ENCODE data around the gene CORT. TPM values are rescaled to one million over a fixed set of nuclear protein-coding genes. Genes with fewer than 3 reads are reported as not detected.

The CORT gene
- total RNA-seq, 1 experiment from 2014 or later, result not detected

GRCh38 chr1:10457875-10458274 lies 8.0 kb downstream of the CORT start:
- Histone ChIP-seq H3K4me3 (ENCODE audit: low read depth, low read length) (no peak overlapping the region), H3K27me3 (replicated peaks; ENCODE audit: control insufficient read depth, insufficient read depth, low read length) (no peaks in the 10 kb centered on the region), H3K9me3 (no peaks in the 10 kb centered on the region), H3K36me3 (ENCODE audit: control insufficient read depth, insufficient read depth, low read length) (peaks cover 1% of the 10 kb centered on the region; the same call in 1 of the 2 replicates), H3K4me1 (peaks cover 7% of the 10 kb centered on the region; the same call in 1 of the 2 replicates)
- H3K36me3 Mint-ChIP-seq (ENCODE audit: insufficient read depth, unreplicated experiment), result peaks cover 48% of the 10 kb centered on the region
- H3K9me3 Mint-ChIP-seq (ENCODE audit: unreplicated experiment), result no peaks in the 10 kb centered on the region
- TSS peak; percentile 13 for BruUV-seq (replicated peaks)
- TF ChIP-seq, protein P1, sequence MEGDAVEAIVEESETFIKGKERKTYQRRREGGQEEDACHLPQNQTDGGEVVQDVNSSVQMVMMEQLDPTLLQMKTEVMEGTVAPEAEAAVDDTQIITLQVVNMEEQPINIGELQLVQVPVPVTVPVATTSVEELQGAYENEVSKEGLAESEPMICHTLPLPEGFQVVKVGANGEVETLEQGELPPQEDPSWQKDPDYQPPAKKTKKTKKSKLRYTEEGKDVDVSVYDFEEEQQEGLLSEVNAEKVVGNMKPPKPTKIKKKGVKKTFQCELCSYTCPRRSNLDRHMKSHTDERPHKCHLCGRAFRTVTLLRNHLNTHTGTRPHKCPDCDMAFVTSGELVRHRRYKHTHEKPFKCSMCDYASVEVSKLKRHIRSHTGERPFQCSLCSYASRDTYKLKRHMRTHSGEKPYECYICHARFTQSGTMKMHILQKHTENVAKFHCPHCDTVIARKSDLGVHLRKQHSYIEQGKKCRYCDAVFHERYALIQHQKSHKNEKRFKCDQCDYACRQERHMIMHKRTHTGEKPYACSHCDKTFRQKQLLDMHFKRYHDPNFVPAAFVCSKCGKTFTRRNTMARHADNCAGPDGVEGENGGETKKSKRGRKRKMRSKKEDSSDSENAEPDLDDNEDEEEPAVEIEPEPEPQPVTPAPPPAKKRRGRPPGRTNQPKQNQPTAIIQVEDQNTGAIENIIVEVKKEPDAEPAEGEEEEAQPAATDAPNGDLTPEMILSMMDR (IDR thresholded peaks at IDR 0.05; ENCODE audit: insufficient read depth in 1 of 2, low read depth in 1 of 2, low read length in 1 of 2, severe bottlenecking in 1 of 2, unreplicated experiment in 1 of 2), result no peak
- intact Hi-C loops (cut with micrococcal nuclease; ENCODE audit: unreplicated experiment), result no loop called here
- CTCF ChIA-PET, result interaction anchor here (0.6 to 0.7 kb wide), 2 partner anchors 14 to 50 kb away, joined by 3 read pairs; no protein-coding TSS in a partner anchor
- DNase-seq, result no peak
- POLR2A ChIA-PET, result no interaction called here
- no peak overlapping the region for H3K27ac Mint-ChIP-seq (ENCODE audit: unreplicated experiment)
- H3K27me3 Mint-ChIP-seq (ENCODE audit: insufficient read depth, unreplicated experiment), result no peaks in the 10 kb centered on the region
- H3K4me3 Mint-ChIP-seq (ENCODE audit: unreplicated experiment), result no peak overlapping the region
- no peaks in the 10 kb centered on the region for H3K4me1 Mint-ChIP-seq (ENCODE audit: low read depth, unreplicated experiment)

DNA sequence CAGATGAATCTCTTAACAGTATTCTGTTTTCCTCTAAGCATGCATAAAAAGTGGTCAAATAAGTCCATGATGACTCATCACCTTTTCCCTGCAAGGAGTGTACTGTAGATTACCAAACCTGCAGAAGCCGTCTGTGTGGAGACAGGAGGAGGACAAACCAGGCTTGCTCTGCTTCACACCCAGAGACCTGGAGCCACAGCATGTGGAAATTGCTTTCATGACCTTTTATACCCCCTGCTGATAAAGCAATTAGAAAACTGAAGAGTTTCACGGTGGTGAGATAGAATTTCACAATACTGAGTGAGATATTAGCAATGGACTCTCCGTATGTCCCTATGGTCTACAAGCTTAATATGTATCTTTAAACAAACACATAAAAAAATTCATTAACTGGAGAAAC lies 9.4 kb downstream of the CORT start:
- TSS peak; percentile 18 for BruUV-seq (replicated peaks)
- TF ChIP-seq, protein P1 (IDR thresholded peaks at IDR 0.05; ENCODE audit: insufficient read depth in 1 of 2, low read depth in 1 of 2, low read length in 1 of 2, severe bottlenecking in 1 of 2, unreplicated experiment in 1 of 2), result no peak
- ChIA-PET CTCF (interaction anchor here (1.1 kb wide), 1 partner anchor 36 kb away, joined by 3 read pairs; no protein-coding TSS in a partner anchor), POLR2A (interaction anchor here (0.7 kb wide), 1 partner anchor 14 kb away, joined by 10 read pairs; no protein-coding TSS in a partner anchor)
- H3K27me3 Mint-ChIP-seq (ENCODE audit: insufficient read depth, unreplicated experiment), result no peaks in the 10 kb centered on the region
- Histone ChIP-seq H3K36me3 (ENCODE audit: control insufficient read depth, insufficient read depth, low read length) (peaks cover 3% of the 10 kb centered on the region), H3K4me1 (peaks cover 7% of the 10 kb centered on the region; the same call in 1 of the 2 replicates), H3K9me3 (no peaks in the 10 kb centered on the region), H3K4me3 (ENCODE audit: low read depth, low read length) (no peak overlapping the region), H3K27me3 (replicated peaks; ENCODE audit: control insufficient read depth, insufficient read depth, low read length) (no peaks in the 10 kb centered on the region)
- no peaks in the 10 kb centered on the region for H3K9me3 Mint-ChIP-seq (ENCODE audit: unreplicated experiment)
- peak; percentile 52 to 63 for DNase-seq
- peaks cover 58% of the 10 kb centered on the region for H3K36me3 Mint-ChIP-seq (ENCODE audit: insufficient read depth, unreplicated experiment)
- H3K4me1 Mint-ChIP-seq (ENCODE audit: low read depth, unreplicated experiment), result no peaks in the 10 kb centered on the region
- H3K4me3 Mint-ChIP-seq (ENCODE audit: unreplicated experiment), result no peak overlapping the region
- intact Hi-C loops (cut with micrococcal nuclease; ENCODE audit: unreplicated experiment), result no loop called here
- H3K27ac Mint-ChIP-seq (ENCODE audit: unreplicated experiment), result no peak overlapping the region

DNA sequence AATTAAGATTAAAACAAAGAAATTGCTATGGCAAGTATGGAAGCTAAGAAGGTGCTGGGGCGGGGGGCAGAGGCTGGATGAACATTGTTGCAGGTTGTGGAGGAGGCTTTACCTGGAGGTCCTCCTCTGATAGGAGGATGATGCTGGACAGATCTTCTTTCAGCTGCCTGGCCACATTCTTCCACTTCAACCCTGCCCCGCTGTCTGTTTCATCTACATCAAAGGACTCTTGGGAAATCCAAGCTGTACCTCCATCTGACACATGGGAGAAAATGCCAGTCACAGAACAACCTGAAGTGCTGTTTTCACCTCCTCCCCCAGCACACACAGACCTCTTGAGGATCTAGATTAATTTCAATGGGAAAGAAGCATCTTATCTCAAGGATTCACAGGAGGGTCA lies 17.2 kb downstream of the CORT start:
- no peaks in the 10 kb centered on the region for H3K27me3 ChIP-seq (replicated peaks; ENCODE audit: control insufficient read depth, insufficient read depth, low read length)
- intact Hi-C loops (cut with micrococcal nuclease; ENCODE audit: unreplicated experiment), result no loop called here
- peaks cover 5% of the 10 kb centered on the region for H3K36me3 ChIP-seq (ENCODE audit: control insufficient read depth, insufficient read depth, low read length)
- Mint-ChIP-seq H3K27ac (ENCODE audit: unreplicated experiment) (no peak overlapping the region), H3K36me3 (ENCODE audit: insufficient read depth, unreplicated experiment) (peaks cover 62% of the 10 kb centered on the region), H3K4me1 (ENCODE audit: low read depth, unreplicated experiment) (peaks cover 7% of the 10 kb centered on the region), H3K27me3 (ENCODE audit: insufficient read depth, unreplicated experiment) (no peaks in the 10 kb centered on the region), H3K4me3 (ENCODE audit: unreplicated experiment) (no peak overlapping the region), H3K9me3 (ENCODE audit: unreplicated experiment) (no peaks in the 10 kb centered on the region)
- ChIA-PET POLR2A (no interaction called here), CTCF (no interaction called here)
- H3K4me3 ChIP-seq (ENCODE audit: low read depth, low read length), result no peak overlapping the region
- peak; percentile 54 to 66 for DNase-seq
- no peaks in the 10 kb centered on the region for H3K9me3 ChIP-seq
- TF ChIP-seq, protein P1 (IDR thresholded peaks at IDR 0.05; ENCODE audit: insufficient read depth in 1 of 2, low read depth in 1 of 2, low read length in 1 of 2, severe bottlenecking in 1 of 2, unreplicated experiment in 1 of 2), result no peak
- BruUV-seq (replicated peaks), result no TSS peak
- 0 out of 2 replicates have a peak, but pooled peaks cover 4% of the 10 kb centered on the region for H3K4me1 ChIP-seq
